Measurements from ENCODE around the gene AHNAK.

AHNAK gene

DNA sequence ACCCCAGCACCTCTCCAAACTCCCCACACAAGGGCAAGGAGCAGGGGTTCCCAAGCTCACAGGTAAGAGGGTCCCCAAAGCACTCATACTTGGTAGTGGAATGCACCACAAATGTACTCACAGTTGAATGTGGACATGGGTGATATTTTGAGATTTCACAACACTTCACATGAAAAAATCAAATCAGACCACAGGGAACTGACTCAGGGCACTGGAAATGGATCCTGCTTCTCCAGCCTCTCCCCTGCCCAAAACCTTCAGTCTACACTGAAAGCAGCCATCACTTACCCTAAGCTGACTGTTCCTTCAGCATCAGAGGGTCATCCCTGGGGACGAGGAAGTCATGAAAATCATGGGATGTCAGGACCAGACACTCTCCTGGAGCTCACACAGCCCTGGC lies 87.5 kb downstream of the AHNAK start (continued):
- TF ChIP-seq KLF8 (tag by site-specific recombination; IDR thresholded peaks at IDR 0.05) (no peak), ZNF626 (tag by site-specific recombination; IDR thresholded peaks at IDR 0.05) (no peak)

DNA sequence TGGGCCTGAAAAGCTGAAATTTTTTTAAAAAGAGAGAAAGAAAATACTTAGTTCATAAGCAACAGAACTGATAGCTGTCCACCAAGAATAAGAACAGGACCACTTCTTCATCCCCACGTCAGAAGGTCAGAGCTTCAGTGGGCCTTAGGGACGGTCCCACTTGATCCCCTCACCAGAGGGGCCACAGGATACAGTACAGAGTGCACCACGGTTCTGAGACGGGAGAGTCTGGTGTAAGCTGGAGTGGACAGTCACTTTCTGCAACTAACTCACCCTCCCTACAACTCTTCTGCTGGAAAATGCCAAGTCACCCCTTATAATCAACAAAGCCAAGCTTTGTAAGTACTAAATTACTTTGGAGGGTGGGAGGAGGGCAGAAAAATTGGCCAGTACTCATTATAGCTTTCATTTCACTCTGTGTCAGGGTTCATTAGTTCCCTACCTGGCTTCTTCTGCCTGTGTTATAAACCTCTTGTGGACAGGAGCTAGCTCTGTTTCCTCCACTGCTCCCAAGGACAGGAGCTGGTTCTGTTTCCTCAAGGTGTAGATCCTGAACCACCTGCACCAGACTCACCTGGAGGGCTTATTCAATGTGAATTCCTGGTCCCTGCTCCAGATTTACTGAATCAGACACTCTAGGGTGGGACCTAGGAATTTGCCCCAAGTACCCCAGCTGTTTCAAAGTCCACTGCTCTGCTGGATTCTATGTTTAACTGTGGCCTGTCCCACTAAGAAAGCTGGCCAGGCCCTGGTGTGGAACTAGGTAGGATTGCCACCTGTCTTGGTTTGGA lies 88.2 kb downstream of the AHNAK start:
- ChIA-PET POLR2A (interaction anchor here (0.5 kb wide), 1 partner anchor 25 kb away, joined by 4 read pairs; no protein-coding TSS in a partner anchor), CTCF (interaction anchor here (0.6 to 2.3 kb wide), 8 partner anchors 10 to 709 kb away, joined by 3 to 11 read pairs (median 4); no protein-coding TSS in a partner anchor)

GRCh38 chr11:62457478-62457877 lies 89.1 kb downstream of the AHNAK start:
- H3K36me3 ChIP-seq (ENCODE audit: control insufficient read depth in 2 of 2, insufficient read depth in 1 of 2, low read length in 2 of 2): no peaks in the 10 kb centered on the region
- H3K27ac ChIP-seq (ENCODE audit: extremely low read depth, low read depth, low read length): no peak overlapping the region
- CTCF ChIA-PET: interaction anchor here (0.6 to 2.3 kb wide), 8 partner anchors 11 to 708 kb away, joined by 3 to 11 read pairs (median 4); no protein-coding TSS in a partner anchor
- H3K4me1 ChIP-seq (ENCODE audit: control insufficient read depth, insufficient read depth, low read length): no peaks in the 10 kb centered on the region
- POLR2A ChIA-PET: interaction anchor here (0.7 kb wide), 1 partner anchor 9 kb away, joined by 3 read pairs; no protein-coding TSS in a partner anchor
- no peaks in the 10 kb centered on the region for H3K9me3 ChIP-seq (ENCODE audit: control insufficient read depth, insufficient read depth, low read depth, low read length)
- H3K4me3 ChIP-seq (ENCODE audit: low read depth, low read length): no peak overlapping the region
- TF ChIP-seq KLF8 (tag by site-specific recombination; IDR thresholded peaks at IDR 0.05) (no peak), ZNF777 (tag by site-specific recombination; IDR thresholded peaks at IDR 0.05; ENCODE audit: borderline replicate concordance) (no peak), MYNN (tag by site-specific recombination; IDR thresholded peaks at IDR 0.05; ENCODE audit: borderline replicate concordance) (no peak), ZNF433 (tag by site-specific recombination; IDR thresholded peaks at IDR 0.05; ENCODE audit: low read depth) (no peak), ZNF184 (tag by site-specific recombination; IDR thresholded peaks at IDR 0.05) (no peak), ZNF280D (tag by site-specific recombination; IDR thresholded peaks at IDR 0.05) (no peak), ZEB2 (tag by site-specific recombination; IDR thresholded peaks at IDR 0.05) (no peak), ZNF404 (tag by site-specific recombination; IDR thresholded peaks at IDR 0.05) (no peak), ZNF146 (tag by site-specific recombination; IDR thresholded peaks at IDR 0.05) (no peak), INSM2 (tag by site-specific recombination; IDR thresholded peaks at IDR 0.05) (no peak), SP2 (tag by site-specific recombination; IDR thresholded peaks at IDR 0.05) (no peak), HOXD13 (CRISPR knock-in tag; IDR thresholded peaks at IDR 0.05; ENCODE audit: borderline replicate concordance) (no peak)
- TF ChIP-seq, protein P1, sequence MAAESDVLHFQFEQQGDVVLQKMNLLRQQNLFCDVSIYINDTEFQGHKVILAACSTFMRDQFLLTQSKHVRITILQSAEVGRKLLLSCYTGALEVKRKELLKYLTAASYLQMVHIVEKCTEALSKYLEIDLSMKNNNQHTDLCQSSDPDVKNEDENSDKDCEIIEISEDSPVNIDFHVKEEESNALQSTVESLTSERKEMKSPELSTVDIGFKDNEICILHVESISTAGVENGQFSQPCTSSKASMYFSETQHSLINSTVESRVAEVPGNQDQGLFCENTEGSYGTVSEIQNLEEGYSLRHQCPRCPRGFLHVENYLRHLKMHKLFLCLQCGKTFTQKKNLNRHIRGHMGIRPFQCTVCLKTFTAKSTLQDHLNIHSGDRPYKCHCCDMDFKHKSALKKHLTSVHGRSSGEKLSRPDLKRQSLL (tag by site-specific recombination; IDR thresholded peaks at IDR 0.05): no peak

More for the DNA sequence above, 88.2 kb downstream of the AHNAK start:
- no peak overlapping the region for H3K27ac ChIP-seq (ENCODE audit: extremely low read depth, low read depth, low read length)
- H3K4me3 ChIP-seq (ENCODE audit: low read depth, low read length): no peak overlapping the region
- H3K36me3 ChIP-seq (ENCODE audit: control insufficient read depth in 2 of 2, insufficient read depth in 1 of 2, low read length in 2 of 2): no peaks in the 10 kb centered on the region
- TF ChIP-seq ZFP37 (tag by site-specific recombination; IDR thresholded peaks at IDR 0.05) (no peak), ZNF544 (tag by site-specific recombination; IDR thresholded peaks at IDR 0.05) (no peak), ZFP69B (tag by site-specific recombination; IDR thresholded peaks at IDR 0.05) (no peak), ZNF394 (tag by site-specific recombination; IDR thresholded peaks at IDR 0.05; ENCODE audit: borderline replicate concordance) (no peak), ZSCAN18 (tag by site-specific recombination; IDR thresholded peaks at IDR 0.05) (no peak), SCRT2 (tag by site-specific recombination; IDR thresholded peaks at IDR 0.05) (no peak), PBX3 (CRISPR knock-in tag; IDR thresholded peaks at IDR 0.05) (no peak), ZNF658 (tag by site-specific recombination; IDR thresholded peaks at IDR 0.05) (no peak), ZBTB1 (tag by site-specific recombination; IDR thresholded peaks at IDR 0.05) (no peak), TRIM28 (IDR thresholded peaks at IDR 0.05; ENCODE audit: borderline replicate concordance, low read length) (no peak), GFI1B (tag by site-specific recombination; IDR thresholded peaks at IDR 0.05) (no peak), KLF10 (tag by site-specific recombination; IDR thresholded peaks at IDR 0.05) (no peak), ZNF423 (tag by site-specific recombination; IDR thresholded peaks at IDR 0.05) (no peak), ZNF530 (tag by site-specific recombination; IDR thresholded peaks at IDR 0.05; ENCODE audit: low read depth) (no peak), ZNF510 (tag by site-specific recombination; IDR thresholded peaks at IDR 0.05; ENCODE audit: insufficient replicate concordance) (no peak), ZNF48 (tag by site-specific recombination; IDR thresholded peaks at IDR 0.05) (no peak)
- H3K9me3 ChIP-seq (ENCODE audit: control insufficient read depth, insufficient read depth, low read depth, low read length): no peaks in the 10 kb centered on the region
- no peaks in the 10 kb centered on the region for H3K4me1 ChIP-seq (ENCODE audit: control insufficient read depth, insufficient read depth, low read length)

Data from HEK293 (cell line).